IMR-90 (cell line): ENCODE measurements around the gene TBCEL. TPM values are rescaled to one million over a fixed set of nuclear protein-coding genes. Genes with fewer than 3 reads are reported as not detected.

Source experiments
- ATAC-seq: fragments of 200-7000 bp; cut with Tn5 transposase; 2 replicates; pipeline ENCODE4 v1.9.1; 2020; ENCODE audit warnings: low read depth, mild to moderate bottlenecking, moderate library complexity
- BruUV-seq: library from RNA; stranded (reverse); fragments of 400-500 nt; replicated peaks from 2 replicates; lab custom pipeline; 2021; lab: Mats Ljungman, UMichigan
- CTCF ChIA-PET: fragments of 300-600 bp; formaldehyde crosslinking; extraction: SDS; loops from one replicate; lab custom pipeline; 2021; ENCODE audit warnings: antibody characterized with exemption; lab: Yijun Ruan, JAX
- POLR2A ChIA-PET: fragments of 300-600 bp; sonication (Branson Sonifier 250); formaldehyde crosslinking; loops from one replicate; lab custom pipeline; 2022; ENCODE audit warnings: antibody characterized with exemption; ENCODE audit not compliant: unreplicated experiment; lab: Charles Lee
- DNase-seq: peaks from one replicate; pipeline ENCODE4 v3.0.0; 2013
- H2AFZ ChIP-seq: replicated peaks from 2 replicates; pipeline ENCODE3; 2013; ENCODE audit warnings: low read length, mild to moderate bottlenecking; ENCODE audit not compliant: poor library complexity
- H2AK5ac ChIP-seq: 2 replicates; pipeline ENCODE4 v1.6.1; 2013; ENCODE audit warnings: low read depth, low read length, inconsistent platforms
- H2AK9ac ChIP-seq: replicated peaks from 2 replicates; pipeline ENCODE3; 2013; ENCODE audit warnings: mild to moderate bottlenecking, low read depth, low read length, moderate library complexity; ENCODE audit not compliant: poor library complexity
- H2BK120ac ChIP-seq: 2 replicates; pipeline ENCODE4 v1.6.1; 2013; ENCODE audit warnings: low read depth, low read length, inconsistent platforms
- H2BK15ac ChIP-seq: 3 replicates; pipeline ENCODE4 v1.6.1; 2013; ENCODE audit warnings: low read depth, low read length, inconsistent platforms
- H2BK20ac ChIP-seq: 2 replicates; pipeline ENCODE4 v1.6.1; 2013; ENCODE audit warnings: low read depth, mild to moderate bottlenecking, inconsistent platforms, low read length, moderate library complexity
- H2BK5ac ChIP-seq: 2 replicates; pipeline ENCODE4 v1.6.1; 2013; ENCODE audit warnings: mild to moderate bottlenecking, low read depth, low read length, inconsistent platforms; ENCODE audit not compliant: poor library complexity, severe bottlenecking
- H3K14ac ChIP-seq: replicated peaks from 2 replicates; pipeline ENCODE4 v1.6.1; 2013; ENCODE audit warnings: low read depth, low read length, inconsistent platforms
- H3K18ac ChIP-seq: 2 replicates; pipeline ENCODE4 v1.6.1; 2013; ENCODE audit warnings: low read depth, low read length, control low read depth
- H3K23ac ChIP-seq: 2 replicates; pipeline ENCODE4 v1.6.1; 2013; ENCODE audit warnings: low read depth, low read length, inconsistent platforms
- H3K27ac ChIP-seq: 2 replicates; pipeline ENCODE4 v1.5.1; 2013; ENCODE audit warnings: mild to moderate bottlenecking, control low read depth, low read length; ENCODE audit not compliant: insufficient read depth
- H3K27me3 ChIP-seq: 2 replicates; pipeline ENCODE4 v1.6.1; 2013; ENCODE audit warnings: low read length; ENCODE audit not compliant: control insufficient read depth, insufficient read depth
- H3K36me3 ChIP-seq: 2 replicates; pipeline ENCODE4 v1.6.1; 2013; ENCODE audit warnings: low read length, mixed read lengths; ENCODE audit not compliant: control insufficient read depth, insufficient read depth
- H3K4ac ChIP-seq: 2 replicates; pipeline ENCODE4 v1.6.1; 2013; ENCODE audit warnings: low read depth, low read length, inconsistent platforms
- H3K4me1 ChIP-seq: 2 replicates; pipeline ENCODE4 v1.6.1; 2013; ENCODE audit warnings: low read length, mixed read lengths; ENCODE audit not compliant: control insufficient read depth, insufficient read depth
- H3K4me2 ChIP-seq: 2 replicates; pipeline ENCODE4 v1.6.1; 2013; ENCODE audit warnings: low read depth, mild to moderate bottlenecking, control low read depth, low read length, moderate library complexity
- H3K4me3 ChIP-seq: 2 replicates; pipeline ENCODE4 v1.5.1; 2013; ENCODE audit warnings: low read depth, mild to moderate bottlenecking, control low read depth, low read length, moderate library complexity; ENCODE audit not compliant: insufficient read depth
- H3K56ac ChIP-seq: 2 replicates; pipeline ENCODE4 v1.6.1; 2013; ENCODE audit warnings: low read length, inconsistent platforms; ENCODE audit not compliant: insufficient read depth; ENCODE audit errors: extremely low read depth
- H3K79me1 ChIP-seq, 2 experiments: 2 replicates each; pipeline ENCODE4 v1.6.1; 2013; ENCODE audit warnings: low read length in 2 of 2, inconsistent platforms in 1 of 2, low read depth in 1 of 2
- H3K9ac ChIP-seq: 2 replicates; pipeline ENCODE4 v1.6.1; 2013; ENCODE audit warnings: low read depth, low read length, control low read depth
- H3K9me1 ChIP-seq: 2 replicates; pipeline ENCODE4 v1.6.1; 2013; ENCODE audit warnings: low read length, inconsistent platforms; ENCODE audit not compliant: insufficient read depth
- H3K9me3 ChIP-seq: 2 replicates; pipeline ENCODE4 v1.6.1; 2013; ENCODE audit warnings: low read length; ENCODE audit not compliant: control insufficient read depth, insufficient read depth
- H4K20me1 ChIP-seq: 2 replicates; pipeline ENCODE4 v1.6.1; 2013; ENCODE audit warnings: low read length, inconsistent platforms; ENCODE audit not compliant: insufficient read depth
- H4K5ac ChIP-seq: 2 replicates; pipeline ENCODE4 v1.6.1; 2013; ENCODE audit warnings: mild to moderate bottlenecking, low read depth, low read length, control low read depth
- H4K8ac ChIP-seq, 2 experiments: 2 replicates each; pipeline ENCODE4 v1.6.1; 2013; ENCODE audit warnings: low read depth in 2 of 2, low read length in 2 of 2, control low read depth in 1 of 2, inconsistent platforms in 1 of 2
- H4K91ac ChIP-seq: 2 replicates; pipeline ENCODE4 v1.6.1; 2013; ENCODE audit warnings: low read depth, low read length, inconsistent platforms; ENCODE audit not compliant: insufficient read depth
- MAFK ChIP-seq: IDR thresholded peaks from 2 replicates; pipeline ENCODE4 v1.6.1; 2012; ENCODE audit warnings: low read depth, low read length, improper control_type of control experiment
- MAZ ChIP-seq: IDR thresholded peaks from 2 replicates; pipeline ENCODE4 v1.6.1; 2012; ENCODE audit warnings: low read depth, mild to moderate bottlenecking, low read length, improper control_type of control experiment, moderate library complexity, borderline replicate concordance
- WGBS, 2 experiments: methylation state at CpG; one replicate each; pipeline versions ENCODE4 v1.1.5 to v1.1.7; 2013; ENCODE audit warnings: missing lambda C conversion rate in 2 of 2; ENCODE audit not compliant: insufficient read length in 1 of 2; ENCODE audit errors: extremely low coverage in 2 of 2; 5-methylcytosine and 5-hydroxymethylcytosine counted together
- dilution Hi-C: fragments of 300-500 bp; cut with HindIII; formaldehyde crosslinking; loops from one replicate; pipeline ENCODE4 v1.14.3; 2018; ENCODE audit warnings: low sequenced_read_pairs; ENCODE audit not compliant: unreplicated experiment
- in situ Hi-C: fragments of 300-500 bp; cut with MboI; formaldehyde crosslinking; loops from 3 replicates; pipeline ENCODE4 v1.14.3; 2019; ENCODE audit warnings: low sequenced_read_pairs, inconsistent platforms, mixed read lengths
- intact Hi-C: fragments of 100-400 bp; cut with micrococcal nuclease; formaldehyde crosslinking; loops from 2 replicates; pipeline ENCODE4 v1.10.0; 2022
- polyA plus RNA-seq, 3 experiments: library from polyadenylated mRNA; depleted of rRNA; stranded (reverse); fragments of >200 nt; gene quantifications; 2 replicates each; pipeline ENCODE4 v1.2.3, GENCODE V29; 2012; ENCODE audit warnings: low replicate concordance in 1 of 3
- total RNA-seq: library from RNA; depleted of rRNA; stranded (reverse); fragments of >200 nt; gene quantifications from 2 replicates; pipeline ENCODE4 v1.2.3, GENCODE V29; 2012

The TBCEL gene
- total and polyA plus RNA-seq, 2 of the 4 experiments (the other 2 are of a cell fraction): 7.1 to 21.0 TPM

DNA sequence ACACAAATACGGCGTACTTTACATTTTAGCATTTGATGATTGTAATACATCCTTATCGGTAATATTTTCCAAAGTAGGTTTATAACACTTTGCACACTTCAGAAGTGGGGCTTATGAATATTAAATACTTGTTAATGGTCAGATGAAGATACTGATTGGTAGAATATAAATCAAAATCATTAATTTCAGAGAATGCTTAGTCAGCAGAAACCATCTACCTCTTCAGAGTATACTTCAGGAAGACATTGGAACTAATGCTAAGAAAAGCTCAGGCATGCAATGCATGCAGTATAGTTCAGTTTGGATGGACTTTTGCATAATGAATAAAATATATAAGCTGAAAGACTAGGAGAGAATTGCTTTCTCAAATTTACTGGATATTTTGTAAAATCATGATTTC, 57.4 kb downstream of the TBCEL start:
- CTCF ChIA-PET: no interaction called here

More for the DNA sequence above, 57.4 kb downstream of the TBCEL start:
- in situ Hi-C loops (no loop called here), dilution Hi-C loops (no loop called here), intact Hi-C loops (no loop called here)
- Histone ChIP-seq H3K14ac (no peak overlapping the region), H2BK120ac (no peak overlapping the region), H2AFZ (no peak overlapping the region), H3K9me1 (peaks cover 4% of the 10 kb centered on the region; the same call in 1 of the 2 replicates), H2BK5ac (no peak overlapping the region), H2BK15ac (no peak overlapping the region), H4K20me1 (peaks cover 5% of the 10 kb centered on the region; the same call in 1 of the 2 replicates), H3K27me3 (no peaks in the 10 kb centered on the region), H2AK5ac (no peak overlapping the region), H3K27ac (no peak overlapping the region), H2BK20ac (no peak overlapping the region), H3K36me3 (peaks cover 6% of the 10 kb centered on the region; the same call in 1 of the 2 replicates), H3K9ac (no peak overlapping the region), H3K9me3 (no peaks in the 10 kb centered on the region), H3K4ac (no peak overlapping the region), H3K18ac (no peak overlapping the region), H3K23ac (no peak overlapping the region), H3K4me3 (no peak overlapping the region), H4K91ac (no peak overlapping the region), H4K8ac (no peak overlapping the region), H3K4me2 (no peak overlapping the region), H2AK9ac (no peak overlapping the region), H3K56ac (no peak overlapping the region), H3K4me1 (no peaks in the 10 kb centered on the region), H3K79me1 (no peaks in the 10 kb centered on the region), H4K5ac (no peak overlapping the region)
- BruUV-seq: no TSS peak
- POLR2A ChIA-PET: no interaction called here
- WGBS, 2 experiments: no CpG with 5 or more reads among the region's 3 CpGs
- DNase-seq (no peak), ATAC-seq (no peak)
- TF ChIP-seq MAFK (peak; percentile 100), MAZ (no peak)
